Measurements from ENCODE around the gene SPON1.
"Not testable (repeated sequence)": the region's sequence is repeated elsewhere in the genome, so short reads cannot be mapped to it uniquely, and the experiment has no call there.

SPON1 gene

DNA sequence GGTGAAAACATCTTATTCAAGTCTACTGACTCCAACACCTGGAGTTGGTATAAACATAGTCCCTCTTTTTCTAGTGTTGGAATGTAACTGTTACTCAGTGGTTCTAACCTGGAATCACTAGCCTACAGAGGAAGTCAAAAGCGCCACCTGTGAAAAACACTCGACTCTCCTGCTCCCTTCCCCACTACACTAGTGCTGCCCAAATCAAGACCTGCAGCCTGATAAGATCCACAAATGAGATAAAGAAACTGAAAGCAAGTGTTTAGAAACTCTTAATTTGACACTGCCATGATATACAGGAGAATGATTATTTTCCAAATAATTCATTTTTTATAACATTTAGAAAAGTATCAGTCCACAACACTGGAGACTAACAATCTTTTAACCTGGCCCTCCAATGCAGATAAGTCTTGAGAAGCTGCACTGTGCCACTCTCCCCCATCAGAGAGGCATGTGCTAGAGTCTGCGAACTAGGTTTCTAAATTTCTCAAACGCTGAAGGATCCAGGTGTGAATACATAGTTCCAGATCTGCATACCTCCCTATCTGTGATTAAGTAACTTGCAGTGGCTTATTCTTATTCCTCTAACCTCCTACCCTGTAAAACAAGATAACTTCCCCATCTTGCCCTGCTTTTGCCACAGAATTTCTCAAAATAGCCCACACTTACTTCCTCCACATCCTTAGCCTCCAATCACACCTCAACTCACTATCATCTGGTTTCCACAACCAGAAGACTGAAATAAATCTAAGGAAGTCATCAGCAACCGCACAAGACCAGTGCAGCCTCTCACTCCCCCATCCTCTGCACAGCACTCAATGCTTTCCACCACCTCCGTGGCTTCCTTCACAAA is 308.4 kb downstream of the SPON1 start:
- no peak for DNase-seq (ENCODE audit: low read depth in 2 of 2)

DNA sequence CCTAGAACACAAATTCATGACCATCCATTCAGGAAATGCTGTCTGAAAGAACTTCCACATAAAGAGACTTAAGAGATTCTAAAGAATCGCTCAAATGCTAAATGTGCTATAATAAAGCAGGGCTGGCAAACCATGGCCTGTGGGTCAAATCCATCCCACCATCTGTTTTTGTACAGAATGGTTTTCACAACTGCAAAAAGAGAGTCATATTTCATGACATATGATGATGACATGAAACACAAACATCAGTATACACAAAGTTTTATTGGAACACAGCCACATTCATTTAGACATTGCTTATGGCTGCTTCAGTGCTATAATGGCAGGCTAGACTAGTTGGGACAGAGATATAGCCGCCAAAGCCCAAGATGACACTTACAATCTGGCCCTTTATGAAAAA is 311.4 kb downstream of the SPON1 start:
- DNase-seq (ENCODE audit: low read depth in 2 of 2): no peak

DNA sequence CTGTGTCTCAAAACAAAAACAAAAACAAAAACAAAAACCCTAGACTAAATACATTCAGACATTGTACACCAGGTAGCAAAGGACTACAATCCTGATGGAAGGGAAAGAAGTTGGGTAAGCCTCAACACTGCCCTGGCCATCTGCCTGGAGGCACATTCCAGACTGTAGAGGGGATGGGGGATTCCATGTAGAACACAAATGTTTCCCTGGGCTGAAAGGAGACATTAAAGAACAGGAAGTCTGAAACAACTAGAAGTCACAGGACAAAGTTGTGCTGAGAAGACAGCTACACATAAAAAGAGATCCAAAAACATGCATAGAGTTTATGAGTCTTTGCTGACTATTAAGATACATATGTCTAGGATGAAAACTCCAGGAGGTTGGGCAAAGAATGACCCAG is 312.6 kb downstream of the SPON1 start:
- no peak for DNase-seq (ENCODE audit: low read depth in 2 of 2)

GRCh38 chr11:14278869-14279268 is 316.3 kb downstream of the SPON1 start:
- not testable (repeated sequence) for DNase-seq (ENCODE audit: low read depth in 2 of 2)

- DNase-seq (ENCODE audit: low read depth in 2 of 2): no peak
These were observed 325.8 kb downstream of the SPON1 start for GRCh38 chr11:14288189-14288935.

DNA sequence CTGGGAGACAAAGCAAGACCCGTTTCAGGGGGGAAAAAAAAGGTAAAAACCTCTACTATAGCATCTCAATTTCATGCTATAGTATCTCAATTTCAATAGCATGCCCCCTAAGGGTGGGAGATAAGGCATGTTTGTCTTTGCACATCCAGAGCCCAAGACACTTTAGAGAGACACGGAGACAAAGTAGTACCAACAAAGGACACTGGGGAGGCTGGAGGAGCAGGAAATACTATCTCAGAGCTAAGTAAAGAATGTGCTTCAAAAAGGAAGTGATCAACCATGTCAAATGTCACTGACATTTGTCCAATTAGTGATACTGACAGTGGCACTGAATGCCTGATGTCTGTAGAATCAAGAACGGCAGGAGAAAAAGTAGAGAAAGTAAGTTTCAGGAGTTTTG is 327.9 kb downstream of the SPON1 start:
- no peak for DNase-seq (ENCODE audit: low read depth in 2 of 2)

DNA sequence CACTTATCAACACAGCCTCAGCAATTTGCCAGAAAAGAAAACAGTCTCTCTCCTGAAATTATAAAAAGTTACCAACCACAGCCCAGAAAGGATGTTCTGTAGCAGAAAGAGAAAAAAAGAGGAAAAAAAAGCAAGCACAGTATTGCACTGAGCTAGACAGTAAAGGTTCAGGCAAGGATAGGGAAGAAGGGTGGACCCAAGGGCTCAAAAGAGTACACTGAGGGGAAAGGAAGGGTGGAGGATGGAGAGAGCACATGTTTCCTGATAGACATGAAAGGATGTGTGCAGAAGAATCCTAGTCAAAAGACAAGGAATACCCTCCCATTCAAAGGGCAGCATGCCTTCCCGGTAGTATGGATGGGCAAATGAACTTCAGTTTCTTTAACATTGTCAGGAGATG is 337.4 kb downstream of the SPON1 start:
- no peak for DNase-seq (ENCODE audit: low read depth in 2 of 2)

GRCh38 chr11:14300661-14301304 is 338.3 kb downstream of the SPON1 start:
- DNase-seq (ENCODE audit: low read depth in 2 of 2): no peak

GRCh38 chr11:14304601-14305000 is 342.1 kb downstream of the SPON1 start:
- no peak for DNase-seq (ENCODE audit: low read depth in 2 of 2)

DNA sequence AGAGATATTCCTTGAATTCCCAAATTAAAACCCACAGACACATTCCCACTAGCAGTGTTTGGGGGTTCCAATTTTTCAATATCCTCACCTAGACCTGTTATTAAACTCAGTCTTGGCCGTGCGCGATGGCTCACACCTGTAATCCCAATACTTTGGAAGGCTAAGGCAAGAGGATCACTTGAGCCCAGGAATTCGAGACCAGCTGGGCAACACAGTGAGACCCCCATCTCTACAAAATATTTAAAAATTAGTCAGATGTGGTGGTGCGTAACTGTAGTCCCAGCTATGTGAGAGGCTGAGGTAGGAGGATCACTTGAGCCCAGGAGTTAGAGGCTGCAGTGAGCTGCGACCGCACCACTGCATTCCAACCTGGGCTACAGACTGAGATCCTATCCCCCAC is 343.1 kb downstream of the SPON1 start:
- no peak for DNase-seq (ENCODE audit: low read depth in 2 of 2)

DNA sequence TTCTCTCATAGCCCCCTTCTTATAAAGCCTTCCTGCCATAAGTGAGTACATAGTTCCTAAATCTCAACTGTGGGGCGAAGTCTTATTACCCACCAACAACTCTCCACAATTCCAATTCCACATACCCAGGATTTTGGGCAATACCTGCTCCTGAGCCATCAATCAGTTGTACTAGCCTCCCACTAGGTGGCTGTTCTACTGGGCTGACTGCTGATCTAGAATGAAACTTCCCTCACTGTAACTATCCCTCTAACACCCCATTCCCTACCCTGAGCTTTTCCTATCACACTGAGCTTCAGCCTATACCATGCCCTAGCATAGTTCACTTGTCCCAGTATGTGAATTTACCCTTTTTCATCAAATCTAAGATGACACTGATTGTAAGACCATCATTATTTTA is 344.0 kb downstream of the SPON1 start:
- no peak for DNase-seq (ENCODE audit: low read depth in 2 of 2)

GRCh38 chr11:14308114-14308896 is 345.8 kb downstream of the SPON1 start:
- no peak for DNase-seq (ENCODE audit: low read depth in 2 of 2)

GRCh38 chr11:14308897-14309387 is 346.4 kb downstream of the SPON1 start:
- no peak for DNase-seq (ENCODE audit: low read depth in 2 of 2)

DNA sequence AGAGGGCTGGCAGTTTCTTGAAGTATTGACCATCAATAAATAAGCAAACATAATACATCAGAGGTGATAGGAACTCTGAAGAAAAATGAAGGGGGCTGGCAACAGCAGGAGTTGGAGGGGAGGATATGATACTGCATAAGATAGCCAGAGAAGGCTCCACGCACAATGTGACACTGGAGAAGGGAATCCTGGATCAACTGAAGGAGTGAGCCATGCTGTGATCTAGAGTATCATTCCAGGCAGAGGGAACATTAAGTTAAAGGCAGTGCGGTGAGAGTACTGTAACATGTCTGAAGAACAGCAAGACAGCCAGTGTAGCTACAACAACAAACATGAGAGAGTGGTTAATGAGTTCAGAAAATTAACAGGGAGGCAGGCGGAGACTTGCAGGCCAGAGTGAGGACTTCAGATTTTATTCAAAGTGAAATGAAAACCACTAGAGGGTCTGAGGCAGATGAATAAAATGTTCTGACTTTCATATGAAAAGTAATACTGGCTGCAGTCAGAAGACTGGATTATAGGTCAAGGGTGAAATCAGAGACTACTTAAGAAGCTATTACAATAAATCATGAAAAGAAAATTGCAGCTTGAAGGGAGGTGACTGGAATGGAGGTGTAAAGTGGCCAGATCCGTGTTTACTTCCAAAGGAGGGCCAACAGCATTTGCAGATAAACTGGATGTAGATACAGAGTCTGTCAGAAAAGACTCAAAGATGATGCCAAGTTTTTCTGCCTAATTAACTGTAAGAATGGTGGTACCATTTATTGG is 347.1 kb downstream of the SPON1 start:
- no peak for DNase-seq (ENCODE audit: low read depth in 2 of 2)

- no peak for DNase-seq (ENCODE audit: low read depth in 2 of 2)
These were observed 348.2 kb downstream of the SPON1 start for GRCh38 chr11:14310679-14311078.

- no peak for DNase-seq (ENCODE audit: low read depth in 2 of 2)
These were observed 350.4 kb downstream of the SPON1 start for GRCh38 chr11:14312736-14313438.

GRCh38 chr11:14314127-14314526 is 351.6 kb downstream of the SPON1 start:
- no peak for DNase-seq (ENCODE audit: low read depth in 2 of 2)

DNA sequence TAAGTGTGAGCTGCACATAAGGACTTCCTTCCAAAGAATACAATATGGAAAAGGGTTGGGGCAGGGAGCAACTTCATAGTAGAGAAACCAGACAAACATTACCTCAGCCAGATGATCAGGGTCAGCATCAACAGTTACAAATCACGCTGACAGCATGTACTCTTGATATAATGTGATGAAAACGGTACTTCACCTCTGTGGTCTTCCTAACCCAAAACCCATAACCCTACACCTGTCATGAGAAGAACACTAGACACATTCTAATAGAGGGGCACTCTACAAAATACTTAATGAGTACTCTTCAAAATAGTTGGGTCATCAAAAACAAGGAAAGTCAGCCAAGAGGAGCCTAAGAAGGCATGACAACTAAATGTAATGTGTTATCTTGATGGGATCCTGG is 352.6 kb downstream of the SPON1 start:
- no peak for DNase-seq (ENCODE audit: low read depth in 2 of 2)

Data from stimulated activated CD4-positive, alpha-beta T cell treated with anti-CD3 and anti-CD28 coated beads, Interleukin-1b, Interleukin-23, amount 100 ng/mL, for 1 hour (primary cell).